Measurements from ENCODE around the gene BACH2.

DNA sequence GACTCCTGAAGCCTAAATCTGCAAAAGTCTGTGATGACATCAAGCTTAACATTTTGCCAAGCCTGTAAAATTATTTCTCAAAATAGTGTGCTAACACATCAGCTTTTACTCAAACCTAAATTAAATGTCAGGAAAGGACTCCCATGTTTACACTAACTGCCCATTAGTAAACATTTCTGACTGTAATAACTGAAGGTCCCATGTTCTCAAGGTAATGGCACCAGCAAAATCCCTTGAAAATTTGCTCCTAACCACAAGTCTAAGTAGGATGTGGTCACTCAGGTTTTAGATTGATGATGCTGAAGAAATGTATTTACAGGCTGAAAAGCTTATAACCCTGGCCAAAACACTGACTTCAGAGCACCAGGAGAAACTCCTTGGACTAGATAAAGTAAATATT, 33.0 kb downstream of the BACH2 start:
- TF ChIP-seq, protein P1, sequence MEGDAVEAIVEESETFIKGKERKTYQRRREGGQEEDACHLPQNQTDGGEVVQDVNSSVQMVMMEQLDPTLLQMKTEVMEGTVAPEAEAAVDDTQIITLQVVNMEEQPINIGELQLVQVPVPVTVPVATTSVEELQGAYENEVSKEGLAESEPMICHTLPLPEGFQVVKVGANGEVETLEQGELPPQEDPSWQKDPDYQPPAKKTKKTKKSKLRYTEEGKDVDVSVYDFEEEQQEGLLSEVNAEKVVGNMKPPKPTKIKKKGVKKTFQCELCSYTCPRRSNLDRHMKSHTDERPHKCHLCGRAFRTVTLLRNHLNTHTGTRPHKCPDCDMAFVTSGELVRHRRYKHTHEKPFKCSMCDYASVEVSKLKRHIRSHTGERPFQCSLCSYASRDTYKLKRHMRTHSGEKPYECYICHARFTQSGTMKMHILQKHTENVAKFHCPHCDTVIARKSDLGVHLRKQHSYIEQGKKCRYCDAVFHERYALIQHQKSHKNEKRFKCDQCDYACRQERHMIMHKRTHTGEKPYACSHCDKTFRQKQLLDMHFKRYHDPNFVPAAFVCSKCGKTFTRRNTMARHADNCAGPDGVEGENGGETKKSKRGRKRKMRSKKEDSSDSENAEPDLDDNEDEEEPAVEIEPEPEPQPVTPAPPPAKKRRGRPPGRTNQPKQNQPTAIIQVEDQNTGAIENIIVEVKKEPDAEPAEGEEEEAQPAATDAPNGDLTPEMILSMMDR (IDR thresholded peaks at IDR 0.05 in 4 of 5, conservative IDR thresholded peaks at IDR 0.05 in 1 of 5), result no peak
- no peak for TF ChIP-seq POLR2A (IDR thresholded peaks at IDR 0.05)
